Stomach (tissue), 9 donors: Measurements from ENCODE around the gene TH. TPM values are rescaled to one million over a fixed set of nuclear protein-coding genes. Genes with fewer than 3 reads are reported as not detected.
A peak's percentile ranks its signal among the peaks of the same experiment; 100 is the strongest.

ENCODE experiments used
- DNase-seq, 2 donors: peaks; one replicate each; pipeline versions ENCODE4 v3.0.0 to v3.0.0-alpha.2; 2013 to 2019
- H3K27ac ChIP-seq, 5 donors: fragments of 200-600 bp in 4 of 5; sonication (generic) in 4 of 5; one replicate each; pipeline ENCODE4 v1.5.1; 2013 to 2019; ENCODE audit warnings: mild to moderate bottlenecking in 1 of 5, moderate library complexity in 1 of 5
- H3K27me3 ChIP-seq, 3 donors: fragments of 200-600 bp; sonication (generic); one replicate each; pipeline ENCODE4 v1.5.1; 2017 to 2019; ENCODE audit warnings: mixed run types in 1 of 3
- H3K36me3 ChIP-seq, 4 donors: fragments of 200-600 bp; sonication (generic); 1 replicate in 3 of 4; 2 replicates in 1 of 4; pipeline ENCODE4 v1.5.1; 2016 to 2019
- H3K4me1 ChIP-seq, 4 donors: fragments of 200-600 bp; sonication (generic); one replicate each; pipeline ENCODE4 v1.5.1; 2016 to 2019
- H3K4me3 ChIP-seq, 4 donors: fragments of 200-600 bp; sonication (generic) in 3 of 4; one replicate each; pipeline ENCODE4 v1.5.1; 2016 to 2019; ENCODE audit warnings: mild to moderate bottlenecking in 1 of 4
- H3K9me3 ChIP-seq, 4 donors: fragments of 200-600 bp; sonication (generic); one replicate each; pipeline ENCODE4 v1.5.1; 2016 to 2019
- EP300 ChIP-seq: sonication (generic); formaldehyde crosslinking; IDR thresholded peaks from one replicate; pipeline ENCODE4 v1.6.1; 2017; ENCODE audit warnings: antibody characterized with exemption
- POLR2A ChIP-seq, 4 donors: fragments of 450-650 bp; IDR thresholded peaks; one replicate each; pipeline ENCODE4 v1.6.1; 2016; ENCODE audit warnings: antibody characterized with exemption in 4 of 4, control low read depth in 2 of 4, mild to moderate bottlenecking in 1 of 4, moderate library complexity in 1 of 4
- POLR2AphosphoS5 ChIP-seq, 3 donors: sonication (generic); formaldehyde crosslinking; IDR thresholded peaks; one replicate each; pipeline ENCODE4 v1.6.1; 2016; ENCODE audit warnings: antibody characterized with exemption in 3 of 3
- WGBS, 5 donors: extraction: QIAGEN DNeasy Blood & Tissue Kit in 3 of 5; methylation state at CpG; one replicate each; pipeline versions ENCODE4 v1.1.5 to v1.1.7; 2013 to 2018; 5-methylcytosine and 5-hydroxymethylcytosine counted together
- intact Hi-C: fragments of 100-400 bp; cut with DNase I; formaldehyde crosslinking; loops from one replicate; pipeline ENCODE4 v1.15.1; 2023; ENCODE audit warnings: low total_unique reads
- polyA plus RNA-seq, 3 donors: library from polyadenylated mRNA; stranded (reverse); fragments of 200-250 nt; gene quantifications; one replicate each; pipeline ENCODE4 v1.2.3, GENCODE V29; 2013
- total RNA-seq, 5 donors: library from RNA; depleted of rRNA; stranded (reverse); fragments of >200 nt; gene quantifications; one replicate each; pipeline versions ENCODE4 v1.1.0 to v1.2.3, GENCODE V29; 2014 to 2016
- TF ChIP-seq, protein P1 (sequence below), 7 experiments: fragments of 450-650 bp in 4 of 7; fragments of 200-600 bp in 3 of 7; sonication (generic) in 3 of 7; IDR thresholded peaks; one replicate each; pipeline ENCODE4 v1.5.1; 2016 to 2019; ENCODE audit warnings: antibody characterized with exemption in 7 of 7, control low read depth in 2 of 7, mild to moderate bottlenecking in 1 of 7
- donor health status: healthy with polysubstance abuse.
- donor health status: Bipolar disorder and iron deficiency.
- donor health status: healthy.

The TH gene
- total and polyA plus RNA-seq, 8 donors, result 0.13 to 1.7 TPM; not detected in 6

DNA sequence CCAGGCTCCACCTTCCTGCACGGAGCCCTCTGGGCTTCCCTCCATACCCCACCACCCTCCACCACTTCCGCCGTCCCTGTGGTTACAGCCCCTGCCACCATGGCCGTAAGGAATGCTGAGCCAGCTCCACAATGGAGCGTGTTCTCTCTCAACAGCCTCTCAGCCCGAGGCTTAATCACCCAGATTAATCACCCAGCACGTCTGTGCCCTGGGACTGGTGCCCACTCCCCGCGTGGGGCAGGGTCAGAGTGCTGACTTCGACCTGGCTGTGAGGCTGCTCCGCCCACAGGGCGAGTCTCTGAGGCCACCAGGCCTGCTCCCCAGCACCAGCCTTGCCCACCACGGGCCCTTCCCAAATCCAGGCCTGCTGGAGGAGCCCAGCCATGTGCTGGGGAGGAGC lies 4.0 kb upstream of the TH start:
- intact Hi-C loops, result no loop called here
- no peak overlapping the region for H3K4me3 ChIP-seq
- DNase-seq, result peak in 1 of 2 donors; percentile 61
- H3K27ac ChIP-seq, result no peak overlapping the region
- H3K4me1 ChIP-seq, result peaks cover 0 to 5% (median 0%) of the 10 kb centered on the region in 4 donors
- no peak for TF ChIP-seq EP300
- TF ChIP-seq POLR2AphosphoS5 (IDR thresholded peaks at IDR 0.05), result no peak
- no peak for TF ChIP-seq POLR2A (IDR thresholded peaks at IDR 0.05)
- TF ChIP-seq, protein P1, sequence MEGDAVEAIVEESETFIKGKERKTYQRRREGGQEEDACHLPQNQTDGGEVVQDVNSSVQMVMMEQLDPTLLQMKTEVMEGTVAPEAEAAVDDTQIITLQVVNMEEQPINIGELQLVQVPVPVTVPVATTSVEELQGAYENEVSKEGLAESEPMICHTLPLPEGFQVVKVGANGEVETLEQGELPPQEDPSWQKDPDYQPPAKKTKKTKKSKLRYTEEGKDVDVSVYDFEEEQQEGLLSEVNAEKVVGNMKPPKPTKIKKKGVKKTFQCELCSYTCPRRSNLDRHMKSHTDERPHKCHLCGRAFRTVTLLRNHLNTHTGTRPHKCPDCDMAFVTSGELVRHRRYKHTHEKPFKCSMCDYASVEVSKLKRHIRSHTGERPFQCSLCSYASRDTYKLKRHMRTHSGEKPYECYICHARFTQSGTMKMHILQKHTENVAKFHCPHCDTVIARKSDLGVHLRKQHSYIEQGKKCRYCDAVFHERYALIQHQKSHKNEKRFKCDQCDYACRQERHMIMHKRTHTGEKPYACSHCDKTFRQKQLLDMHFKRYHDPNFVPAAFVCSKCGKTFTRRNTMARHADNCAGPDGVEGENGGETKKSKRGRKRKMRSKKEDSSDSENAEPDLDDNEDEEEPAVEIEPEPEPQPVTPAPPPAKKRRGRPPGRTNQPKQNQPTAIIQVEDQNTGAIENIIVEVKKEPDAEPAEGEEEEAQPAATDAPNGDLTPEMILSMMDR (IDR thresholded peaks at IDR 0.05), result no peak
- H3K36me3 ChIP-seq, result no peaks in the 10 kb centered on the region
- H3K27me3 ChIP-seq, result peaks cover 0 to 23% (median 6%) of the 10 kb centered on the region in 3 donors
- no peaks in the 10 kb centered on the region for H3K9me3 ChIP-seq
- WGBS, 5 donors, result 29 to 38% (median 34%) methylated on average over 12 to 13 of the region's 13 CpGs

DNA sequence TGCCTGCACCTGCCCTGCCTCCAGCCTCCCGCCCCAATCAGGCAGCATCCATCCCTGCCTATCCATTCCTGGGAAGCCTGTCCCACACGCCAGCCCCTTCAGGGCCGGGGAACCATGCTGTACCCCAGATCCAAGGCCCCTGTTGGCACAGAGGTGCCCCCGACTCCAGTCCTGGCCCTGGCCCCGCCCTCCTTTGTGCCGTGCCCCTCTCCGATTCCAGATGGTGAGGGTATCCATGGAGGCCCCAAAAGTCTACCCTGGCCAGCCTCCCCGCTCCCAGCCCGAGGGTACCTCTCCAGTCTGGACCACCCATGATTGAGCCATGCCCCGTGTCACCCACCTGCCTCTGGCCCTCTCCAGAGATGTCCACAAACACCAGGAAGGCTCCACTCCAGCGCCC lies 2.7 kb upstream of the TH start:
- TF ChIP-seq POLR2A (IDR thresholded peaks at IDR 0.05) (no peak), EP300 (no peak), POLR2AphosphoS5 (IDR thresholded peaks at IDR 0.05) (no peak)
- TF ChIP-seq, protein P1 (IDR thresholded peaks at IDR 0.05), result no peak
- Histone ChIP-seq H3K9me3 (no peaks in the 10 kb centered on the region), H3K27ac (no peak overlapping the region), H3K4me1 (peaks cover 0 to 5% (median 0%) of the 10 kb centered on the region in 4 donors), H3K4me3 (no peak overlapping the region), H3K36me3 (no peaks in the 10 kb centered on the region), H3K27me3 (peaks cover 0 to 22% (median 0%) of the 10 kb centered on the region in 3 donors)
- DNase-seq, result no peak
- 83 to 92% (median 87%) methylated on average over 9 to 11 of the region's 11 CpGs for WGBS, 5 donors
- intact Hi-C loops, result no loop called here

DNA sequence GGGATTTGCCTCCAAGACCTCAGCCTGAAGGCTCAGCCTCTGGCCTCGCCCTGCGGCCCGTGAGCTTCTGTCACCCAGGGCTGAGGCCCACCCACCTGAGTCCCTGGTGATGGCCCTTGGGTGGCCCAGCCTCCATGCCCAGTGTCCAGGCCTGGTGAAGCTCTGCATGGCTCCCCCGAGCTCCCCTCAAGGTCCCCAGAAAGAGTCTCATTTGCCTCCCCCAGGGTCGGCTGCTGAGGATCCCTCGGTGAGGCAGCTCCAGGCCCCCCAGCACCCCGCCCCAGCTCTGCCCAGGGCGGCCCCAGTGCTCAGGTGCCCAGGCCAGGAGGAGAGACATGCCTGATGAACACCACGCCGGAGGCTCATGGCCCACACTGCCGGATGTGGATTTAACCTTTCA lies 2.1 kb upstream of the TH start:
- peaks cover 0 to 5% (median 0%) of the 10 kb centered on the region in 4 donors for H3K4me1 ChIP-seq
- H3K36me3 ChIP-seq, result no peaks in the 10 kb centered on the region
- intact Hi-C loops, result no loop called here
- TF ChIP-seq, protein P1 (IDR thresholded peaks at IDR 0.05), result no peak
- no peak for TF ChIP-seq POLR2A (IDR thresholded peaks at IDR 0.05)
- no peak for TF ChIP-seq EP300
- TF ChIP-seq POLR2AphosphoS5 (IDR thresholded peaks at IDR 0.05), result no peak
- H3K4me3 ChIP-seq, result no peak overlapping the region
- no peak overlapping the region for H3K27ac ChIP-seq
- no peak for DNase-seq
- no peaks in the 10 kb centered on the region for H3K9me3 ChIP-seq
- WGBS, 5 donors, result 57 to 77% (median 67%) methylated on average over 8 to 11 of the region's 11 CpGs
- peaks cover 0 to 24% (median 5%) of the 10 kb centered on the region in 3 donors for H3K27me3 ChIP-seq

DNA sequence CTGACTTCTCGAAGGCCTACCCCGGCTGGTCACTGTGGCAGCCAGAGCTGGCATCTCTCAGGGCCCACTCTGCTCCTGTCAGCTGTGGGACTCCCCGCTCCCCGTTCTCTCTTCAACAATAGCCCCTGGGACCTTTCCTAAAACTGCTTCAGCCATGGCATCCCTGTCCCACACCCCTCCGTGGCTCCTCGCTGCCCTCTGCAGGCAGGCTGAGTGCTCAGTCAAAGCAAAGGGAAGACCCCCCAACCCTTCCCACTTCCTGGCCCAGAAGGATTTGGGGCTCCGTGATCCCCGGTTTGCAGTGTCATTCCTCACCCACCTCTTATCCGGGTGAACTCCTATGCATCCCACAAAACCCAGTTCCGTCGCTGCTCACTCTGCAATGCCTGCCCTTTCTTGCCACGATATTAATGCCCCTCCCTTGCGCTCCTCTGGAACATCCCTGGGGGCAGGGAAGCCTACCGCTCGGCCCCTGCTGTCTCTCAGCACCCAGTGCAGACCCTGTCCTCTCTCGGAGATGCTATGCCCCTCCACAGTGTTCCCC lies 1.6 kb upstream of the TH start:
- no peak for DNase-seq
- no peaks in the 10 kb centered on the region for H3K36me3 ChIP-seq
- H3K27ac ChIP-seq, result no peak overlapping the region
- H3K9me3 ChIP-seq, result no peaks in the 10 kb centered on the region
- 76 to 88% (median 84%) methylated on average over 16 of the region's 16 CpGs for WGBS, 5 donors
- H3K27me3 ChIP-seq, result peaks cover 0 to 29% (median 5%) of the 10 kb centered on the region in 3 donors
- intact Hi-C loops, result no loop called here
- no peak overlapping the region for H3K4me3 ChIP-seq
- H3K4me1 ChIP-seq, result peaks cover 0 to 5% (median 0%) of the 10 kb centered on the region in 4 donors
- TF ChIP-seq POLR2AphosphoS5 (IDR thresholded peaks at IDR 0.05) (no peak), POLR2A (IDR thresholded peaks at IDR 0.05) (no peak), EP300 (no peak)

DNA sequence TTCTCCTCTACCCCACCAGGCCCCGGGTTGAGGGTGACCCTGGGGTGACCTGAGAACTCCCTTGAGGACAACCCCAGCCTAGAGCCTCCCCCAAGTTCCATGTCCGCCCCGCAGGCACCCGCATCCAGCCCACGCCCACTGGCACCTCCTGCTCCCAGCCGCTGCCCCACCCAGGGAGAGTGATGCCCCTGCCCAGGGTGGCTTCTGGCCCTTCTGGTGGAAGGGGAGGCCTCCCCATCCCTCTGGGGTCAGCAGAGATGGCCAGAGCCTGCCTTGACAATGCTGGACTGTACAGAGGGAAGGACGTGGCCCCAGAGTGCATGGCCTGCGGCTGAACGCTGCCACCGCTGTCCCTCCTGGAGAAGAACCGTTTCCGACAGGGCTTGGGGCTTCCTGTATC lies 1.1 kb upstream of the TH start:
- WGBS, 5 donors, result 79 to 89% (median 83%) methylated on average over 6 to 12 of the region's 12 CpGs
- H3K27ac ChIP-seq, result no peak overlapping the region
- peaks cover 0 to 5% (median 0%) of the 10 kb centered on the region in 4 donors for H3K4me1 ChIP-seq
- H3K36me3 ChIP-seq, result no peaks in the 10 kb centered on the region
- peaks cover 0 to 33% (median 6%) of the 10 kb centered on the region in 3 donors for H3K27me3 ChIP-seq
- no peak for TF ChIP-seq POLR2A (IDR thresholded peaks at IDR 0.05)
- no peak for TF ChIP-seq EP300
- intact Hi-C loops, result no loop called here
- no peak for DNase-seq
- no peak overlapping the region for H3K4me3 ChIP-seq
- no peaks in the 10 kb centered on the region for H3K9me3 ChIP-seq
